HEK293T (cell line): ENCODE measurements around the gene GON7.

Source experiments
- FOXM1 ChIP-seq: fragments of 450-650 bp; IDR thresholded peaks from 2 replicates; pipeline ENCODE4 v1.6.1; 2017; ENCODE audit warnings: mild to moderate bottlenecking, borderline replicate concordance
- HDGF ChIP-seq: fragments of 450-650 bp; IDR thresholded peaks from 2 replicates; pipeline ENCODE4 v1.6.1; 2017; ENCODE audit warnings: antibody characterized with exemption, borderline replicate concordance
- PKNOX1 ChIP-seq: fragments of 450-650 bp; IDR thresholded peaks from 2 replicates; pipeline ENCODE4 v1.6.1; 2016

- TF ChIP-seq PKNOX1, result no peak
- no peak for TF ChIP-seq FOXM1
- no peak for TF ChIP-seq HDGF
These were observed 50.0 kb downstream of the GON7 start for GRCh38 chr14:93156693-93157369.
